Adrenal gland (tissue), 12 donors: ENCODE measurements around the gene AP2A1. TPM values are rescaled to one million over a fixed set of nuclear protein-coding genes. Genes with fewer than 3 reads are reported as not detected.

Experiments
- DNase-seq, 7 donors: peaks; one replicate each; pipeline ENCODE4 v3.0.0-alpha.2; 2019 to 2020
- H3K27ac ChIP-seq, 5 donors: fragments of 200-600 bp; sonication (generic) in 4 of 5; 1 replicate in 3 of 5; 2 replicates in 2 of 5; pipeline versions ENCODE4 v1.5.1 to v1.8.0; 2016 to 2020; ENCODE audit warnings: mild to moderate bottlenecking in 1 of 5
- H3K27me3 ChIP-seq: fragments of 200-600 bp; 2 replicates; pipeline ENCODE4 v1.8.0; 2021
- H3K36me3 ChIP-seq, 2 donors: fragments of 200-600 bp; replicated peaks in 1 of 2; 1 replicate in 1 of 2; 2 replicates in 1 of 2; pipeline versions ENCODE4 v1.5.1 to v1.8.0; 2018 to 2022
- H3K4me1 ChIP-seq, 2 donors: fragments of 200-600 bp; replicated peaks in 1 of 2; 1 replicate in 1 of 2; 2 replicates in 1 of 2; pipeline versions ENCODE4 v1.5.1 to v1.8.0; 2018 to 2021
- H3K4me3 ChIP-seq, 4 donors: fragments of 200-600 bp; sonication (generic) in 3 of 4; one replicate each; pipeline ENCODE4 v1.5.1; 2016 to 2018
- H3K9me3 ChIP-seq, 3 donors: fragments of 200-600 bp; sonication (generic) in 1 of 3; replicated peaks in 1 of 3; 1 replicate in 2 of 3; 2 replicates in 1 of 3; pipeline versions ENCODE4 v1.5.1 to v1.8.0; 2016 to 2021
- POLR2A ChIP-seq, 2 donors: fragments of 450-650 bp; IDR thresholded peaks; one replicate each; pipeline ENCODE4 v1.6.1; 2017; ENCODE audit warnings: antibody characterized with exemption in 2 of 2, mild to moderate bottlenecking in 2 of 2, moderate library complexity in 1 of 2
- WGBS, 4 donors: extraction: QIAGEN DNeasy Blood & Tissue Kit in 2 of 4; methylation state at CpG; one replicate each; pipeline versions ENCODE4 v1.1.5 to v1.1.7; 2013 to 2017; 5-methylcytosine and 5-hydroxymethylcytosine counted together
- intact Hi-C, 2 donors: fragments of 100-400 bp; cut with DNase I; formaldehyde crosslinking; loops; one replicate each; pipeline versions ENCODE4 v1.14.1 to v1.15.0; 2022 to 2023
- polyA plus RNA-seq, 3 donors: library from polyadenylated mRNA; stranded (reverse); fragments of 200-250 nt in 2 of 3; fragments of 350-450 nt in 1 of 3; fragmentation: Illumina TruSeq in 1 of 3; extraction: RNeasy Lipid Tissue Mini Kit (QIAGEN cat#74804) in 1 of 3; gene quantifications; one replicate each; pipeline ENCODE4 v1.2.3, GENCODE V29; 2013 to 2014
- total RNA-seq, 9 donors: library from RNA; depleted of rRNA in 4 of 9; stranded (reverse); fragments of >200 nt in 4 of 9; fragments of 120-200 nt in 1 of 9; fragmentation: NEBNext Ultra II Directional in 1 of 9; extraction: Animal tissue kit (Norgen Biotek cat#: 25700) in 1 of 9; gene quantifications; one replicate each; pipeline versions ENCODE4 v1.1.0 to v1.2.4, GENCODE V29; 2013 to 2023
- TF ChIP-seq, protein P1 (sequence below), 6 experiments: fragments of 450-650 bp in 4 of 6; fragments of 200-600 bp in 2 of 6; sonication (generic) in 1 of 6; IDR thresholded peaks; 1 replicate in 5 of 6; 2 replicates in 1 of 6; pipeline versions ENCODE4 v1.5.1 to v1.8.0; 2016 to 2021; ENCODE audit warnings: antibody characterized with exemption in 6 of 6, mild to moderate bottlenecking in 2 of 6, moderate library complexity in 1 of 6
- donor health status: healthy with polysubstance abuse.
- donor health status: Bipolar disorder and iron deficiency.
- donor health status: DM: yes; HTN: yes; CAD: no.
- donor health status: DM: no; HTN: no; CAD: no.
- donor health status: DM: no; HTN: no; CAD: no.
- donor health status: DM: yes; HTN: yes; CAD: no.

AP2A1 gene
- total and polyA plus RNA-seq, 12 donors, result 59.8 to 455 (median 239) TPM

DNA sequence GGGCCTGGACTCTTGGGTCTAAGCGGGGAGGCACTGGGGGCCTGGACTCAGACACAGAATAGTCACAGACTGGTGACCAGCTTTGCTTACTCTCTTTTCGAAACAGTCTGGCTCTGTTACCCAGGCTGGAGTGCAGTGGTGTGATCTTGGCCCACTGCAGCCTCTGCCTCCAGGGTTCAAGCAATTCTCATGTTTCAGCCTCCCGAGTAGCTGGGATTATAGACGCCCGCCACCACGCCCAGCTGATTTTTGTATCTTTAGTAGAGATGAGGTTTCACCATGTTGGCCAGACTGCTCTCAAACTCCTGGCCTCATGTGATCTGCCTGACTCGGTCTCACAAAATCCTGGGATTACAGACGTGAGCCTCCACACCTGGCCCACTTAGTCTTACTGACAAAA lies 62.4 kb downstream of the AP2A1 start:
- Histone ChIP-seq H3K27ac (no peak overlapping the region), H3K27me3 (no peaks in the 10 kb centered on the region), H3K36me3 (peaks cover 0 to 64% of the 10 kb centered on the region in 2 donors), H3K9me3 (no peaks in the 10 kb centered on the region), H3K4me1 (peaks cover 4 to 9% of the 10 kb centered on the region in 2 donors), H3K4me3 (no peak overlapping the region)
- DNase-seq, result no peak
- 83 to 93% (median 91%) methylated on average over 6 to 8 of the region's 8 CpGs for whole genome bisulfite sequencing, 4 donors
- TF ChIP-seq, protein P1, sequence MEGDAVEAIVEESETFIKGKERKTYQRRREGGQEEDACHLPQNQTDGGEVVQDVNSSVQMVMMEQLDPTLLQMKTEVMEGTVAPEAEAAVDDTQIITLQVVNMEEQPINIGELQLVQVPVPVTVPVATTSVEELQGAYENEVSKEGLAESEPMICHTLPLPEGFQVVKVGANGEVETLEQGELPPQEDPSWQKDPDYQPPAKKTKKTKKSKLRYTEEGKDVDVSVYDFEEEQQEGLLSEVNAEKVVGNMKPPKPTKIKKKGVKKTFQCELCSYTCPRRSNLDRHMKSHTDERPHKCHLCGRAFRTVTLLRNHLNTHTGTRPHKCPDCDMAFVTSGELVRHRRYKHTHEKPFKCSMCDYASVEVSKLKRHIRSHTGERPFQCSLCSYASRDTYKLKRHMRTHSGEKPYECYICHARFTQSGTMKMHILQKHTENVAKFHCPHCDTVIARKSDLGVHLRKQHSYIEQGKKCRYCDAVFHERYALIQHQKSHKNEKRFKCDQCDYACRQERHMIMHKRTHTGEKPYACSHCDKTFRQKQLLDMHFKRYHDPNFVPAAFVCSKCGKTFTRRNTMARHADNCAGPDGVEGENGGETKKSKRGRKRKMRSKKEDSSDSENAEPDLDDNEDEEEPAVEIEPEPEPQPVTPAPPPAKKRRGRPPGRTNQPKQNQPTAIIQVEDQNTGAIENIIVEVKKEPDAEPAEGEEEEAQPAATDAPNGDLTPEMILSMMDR (IDR thresholded peaks at IDR 0.05), result no peak
- TF ChIP-seq POLR2A (IDR thresholded peaks at IDR 0.05), result no peak
- intact Hi-C loops, result no loop called here

- DNase-seq, result no peak
- H3K9me3 ChIP-seq, result no peaks in the 10 kb centered on the region
- no peaks in the 10 kb centered on the region for H3K27me3 ChIP-seq
- H3K36me3 ChIP-seq, result peaks cover 0 to 66% of the 10 kb centered on the region in 2 donors
- H3K4me1 ChIP-seq, result peaks cover 4 to 9% of the 10 kb centered on the region in 2 donors
- no peak for TF ChIP-seq POLR2A (IDR thresholded peaks at IDR 0.05)
- TF ChIP-seq, protein P1 (IDR thresholded peaks at IDR 0.05), result no peak
- H3K4me3 ChIP-seq, result no peak overlapping the region
- intact Hi-C loops, result no loop called here
- WGBS, 4 donors, result 90 to 94% (median 92%) methylated on average over 14 to 18 of the region's 18 CpGs
- peak overlapping the region in 1 of 5 donors; percentile 10 for H3K27ac ChIP-seq
Observed at GRCh38 chr19:49829721-49830120, 62.9 kb downstream of the AP2A1 start.

DNA sequence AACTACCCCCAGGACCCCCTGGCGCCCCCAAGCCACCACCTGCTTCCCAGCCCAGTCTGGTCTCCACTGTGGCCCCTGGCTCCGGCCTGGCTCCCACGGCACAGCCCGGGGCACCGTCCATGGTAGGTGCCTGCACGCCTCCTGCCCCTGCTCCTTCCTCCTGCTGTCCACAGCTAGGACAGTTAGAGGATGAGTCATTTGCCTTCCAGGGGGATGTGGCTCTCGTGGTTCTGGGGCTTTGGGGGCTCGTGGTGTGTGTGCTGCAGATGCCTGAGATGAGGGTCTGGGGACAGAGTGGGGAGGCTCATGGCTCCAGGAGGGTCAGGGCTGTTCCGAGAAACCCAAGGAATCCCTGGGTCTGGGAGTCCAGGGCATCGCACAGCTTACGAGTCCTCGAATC lies 64.0 kb downstream of the AP2A1 start:
- H3K27me3 ChIP-seq, result no peaks in the 10 kb centered on the region
- WGBS, 4 donors, result 80 to 88% (median 88%) methylated on average over 1 to 12 of the region's 12 CpGs
- H3K4me1 ChIP-seq, result peaks cover 3 to 9% of the 10 kb centered on the region in 2 donors
- no peak for TF ChIP-seq POLR2A (IDR thresholded peaks at IDR 0.05)
- TF ChIP-seq, protein P1 (IDR thresholded peaks at IDR 0.05), result no peak
- H3K4me3 ChIP-seq, result no peak overlapping the region
- H3K27ac ChIP-seq, result peak overlapping the region in 1 of 5 donors; percentile 10
- intact Hi-C loops, result no loop called here
- no peak for DNase-seq
- H3K36me3 ChIP-seq, result peaks cover 0 to 77% of the 10 kb centered on the region in 2 donors
- H3K9me3 ChIP-seq, result no peaks in the 10 kb centered on the region

GRCh38 chr19:49831592-49831991 lies 64.8 kb downstream of the AP2A1 start:
- 90 to 98% (median 90%) methylated on average over 8 of the region's 8 CpGs for WGBS, 4 donors
- Histone ChIP-seq H3K4me1 (peaks cover 0 to 4% of the 10 kb centered on the region in 2 donors), H3K36me3 (peaks cover 0 to 85% of the 10 kb centered on the region in 2 donors), H3K4me3 (no peak overlapping the region), H3K9me3 (no peaks in the 10 kb centered on the region), H3K27me3 (no peaks in the 10 kb centered on the region), H3K27ac (peak overlapping the region in 1 of 5 donors; percentile 55)
- TF ChIP-seq, protein P1 (IDR thresholded peaks at IDR 0.05), result no peak
- no peak for TF ChIP-seq POLR2A (IDR thresholded peaks at IDR 0.05)
- no peak for DNase-seq
- intact Hi-C loops, result no loop called here
